PFSK-1 (cell line): ENCODE measurements around the gene MESD.

Source experiments
- POLR2AphosphoS5 ChIP-seq: IDR thresholded peaks from 2 replicates; pipeline ENCODE4 v1.6.1; 2012; ENCODE audit warnings: low read depth, mild to moderate bottlenecking, control low read depth, low read length, moderate library complexity
- TAF1 ChIP-seq: IDR thresholded peaks from 2 replicates; pipeline ENCODE4 v1.6.1; 2012; ENCODE audit warnings: low read length, control low read depth, borderline replicate concordance; ENCODE audit not compliant: insufficient read depth
- TF ChIP-seq, protein P1 (sequence below), 2 experiments: IDR thresholded peaks; 2 replicates each; pipeline versions ENCODE4 v1.6.1 to v1.8.0; 2011 to 2012; ENCODE audit warnings: low read depth in 2 of 2, low read length in 2 of 2, control low read depth in 1 of 2, inconsistent platforms in 1 of 2, mild to moderate bottlenecking in 1 of 2, moderate library complexity in 1 of 2; ENCODE audit not compliant: insufficient read depth in 1 of 2

DNA sequence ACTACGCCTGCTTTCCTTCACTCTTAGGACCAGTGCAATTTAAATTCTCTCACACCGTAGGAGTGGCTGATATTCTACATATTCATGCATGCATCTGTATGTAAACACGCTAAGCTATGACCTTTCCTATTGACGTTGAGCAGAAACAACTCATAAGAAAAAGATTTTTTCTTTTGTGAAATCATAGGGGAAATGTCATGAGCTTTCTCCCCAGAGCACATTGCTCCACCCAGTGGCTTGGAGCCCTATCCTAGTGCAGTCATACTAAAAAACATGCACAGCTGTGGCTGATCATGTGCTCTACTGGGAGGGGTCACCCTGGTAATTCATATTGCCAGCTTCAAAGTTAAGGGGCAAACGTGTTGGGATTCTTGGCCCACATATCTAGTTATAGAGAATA is 1.8 kb upstream of the MESD start:
- TF ChIP-seq POLR2AphosphoS5 (no peak), TAF1 (no peak)
- TF ChIP-seq, protein P1, sequence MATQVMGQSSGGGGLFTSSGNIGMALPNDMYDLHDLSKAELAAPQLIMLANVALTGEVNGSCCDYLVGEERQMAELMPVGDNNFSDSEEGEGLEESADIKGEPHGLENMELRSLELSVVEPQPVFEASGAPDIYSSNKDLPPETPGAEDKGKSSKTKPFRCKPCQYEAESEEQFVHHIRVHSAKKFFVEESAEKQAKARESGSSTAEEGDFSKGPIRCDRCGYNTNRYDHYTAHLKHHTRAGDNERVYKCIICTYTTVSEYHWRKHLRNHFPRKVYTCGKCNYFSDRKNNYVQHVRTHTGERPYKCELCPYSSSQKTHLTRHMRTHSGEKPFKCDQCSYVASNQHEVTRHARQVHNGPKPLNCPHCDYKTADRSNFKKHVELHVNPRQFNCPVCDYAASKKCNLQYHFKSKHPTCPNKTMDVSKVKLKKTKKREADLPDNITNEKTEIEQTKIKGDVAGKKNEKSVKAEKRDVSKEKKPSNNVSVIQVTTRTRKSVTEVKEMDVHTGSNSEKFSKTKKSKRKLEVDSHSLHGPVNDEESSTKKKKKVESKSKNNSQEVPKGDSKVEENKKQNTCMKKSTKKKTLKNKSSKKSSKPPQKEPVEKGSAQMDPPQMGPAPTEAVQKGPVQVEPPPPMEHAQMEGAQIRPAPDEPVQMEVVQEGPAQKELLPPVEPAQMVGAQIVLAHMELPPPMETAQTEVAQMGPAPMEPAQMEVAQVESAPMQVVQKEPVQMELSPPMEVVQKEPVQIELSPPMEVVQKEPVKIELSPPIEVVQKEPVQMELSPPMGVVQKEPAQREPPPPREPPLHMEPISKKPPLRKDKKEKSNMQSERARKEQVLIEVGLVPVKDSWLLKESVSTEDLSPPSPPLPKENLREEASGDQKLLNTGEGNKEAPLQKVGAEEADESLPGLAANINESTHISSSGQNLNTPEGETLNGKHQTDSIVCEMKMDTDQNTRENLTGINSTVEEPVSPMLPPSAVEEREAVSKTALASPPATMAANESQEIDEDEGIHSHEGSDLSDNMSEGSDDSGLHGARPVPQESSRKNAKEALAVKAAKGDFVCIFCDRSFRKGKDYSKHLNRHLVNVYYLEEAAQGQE (IDR thresholded peaks at IDR 0.05; ENCODE audit: insufficient read depth in 1 of 2, low read depth in 2 of 2, low read length in 2 of 2), result no peak
